Lower lobe of right lung (tissue), 2 donors: ENCODE data around the gene MTCL1. TPM values are rescaled to one million over a fixed set of nuclear protein-coding genes. Genes with fewer than 3 reads are reported as not detected.

Experiments
- ATAC-seq, 2 donors: fragments of 200-7000 bp; cut with Tn5 transposase; one replicate each; pipeline ENCODE4 v1.9.1; 2020 to 2022; ENCODE audit warnings: mild to moderate bottlenecking in 2 of 2, moderate library complexity in 2 of 2
- DNase-seq: peaks from one replicate; pipeline ENCODE4 v3.0.0-alpha.2; 2020
- H3K27ac ChIP-seq: fragments of 200-600 bp; one replicate; pipeline ENCODE4 v1.8.0; 2022
- H3K27me3 ChIP-seq: fragments of 200-600 bp; one replicate; pipeline ENCODE4 v1.8.0; 2022; ENCODE audit warnings: low read depth
- H3K36me3 ChIP-seq: fragments of 200-600 bp; one replicate; pipeline ENCODE4 v1.8.0; 2022; ENCODE audit warnings: mild to moderate bottlenecking
- H3K4me1 ChIP-seq: fragments of 200-600 bp; one replicate; pipeline ENCODE4 v1.8.0; 2022
- H3K4me3 ChIP-seq: fragments of 200-600 bp; one replicate; pipeline ENCODE4 v1.8.0; 2022; ENCODE audit warnings: mild to moderate bottlenecking
- H3K9me3 ChIP-seq: fragments of 200-600 bp; one replicate; pipeline ENCODE4 v1.8.0; 2022
- intact Hi-C: fragments of 100-400 bp; cut with DNase I; formaldehyde crosslinking; loops from one replicate; pipeline ENCODE4 v1.11.0; 2022
- total RNA-seq: library from RNA; stranded (reverse); fragmentation: NEBNext Ultra II Directional; extraction: Animal tissue kit (Norgen Biotek cat#: 25700); gene quantifications from one replicate; pipeline ENCODE4 v1.2.1, GENCODE V29; 2021
- TF ChIP-seq, protein P1 (sequence below): fragments of 200-600 bp; IDR thresholded peaks from one replicate; pipeline ENCODE4 v1.8.0; 2022; ENCODE audit warnings: antibody characterized with exemption, mild to moderate bottlenecking
- donor health status: DM: no; HTN: yes; CAD: no; lungs with severe emphysema.

The MTCL1 gene
- total RNA-seq, 1 donor from 2014 or later = 7.9 TPM

DNA sequence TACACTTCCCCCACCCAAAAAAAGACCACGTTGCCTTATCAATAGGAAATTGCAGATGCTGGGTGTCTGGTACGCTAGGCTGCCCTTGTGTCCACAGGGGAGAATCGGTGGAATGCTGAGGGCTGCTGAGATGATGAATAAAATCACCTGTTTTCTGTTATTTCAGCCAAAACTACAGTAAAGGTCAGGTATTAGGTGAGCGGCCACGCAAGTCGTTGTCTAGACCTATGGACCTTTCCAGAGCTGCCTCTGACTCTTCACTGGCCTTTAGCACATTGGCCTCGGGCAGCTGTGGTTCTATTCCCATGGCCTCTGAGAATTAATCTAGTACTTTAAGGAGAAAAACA, 89.6 kb downstream of the MTCL1 start:
- H3K4me1 ChIP-seq = no peaks in the 10 kb centered on the region

DNA sequence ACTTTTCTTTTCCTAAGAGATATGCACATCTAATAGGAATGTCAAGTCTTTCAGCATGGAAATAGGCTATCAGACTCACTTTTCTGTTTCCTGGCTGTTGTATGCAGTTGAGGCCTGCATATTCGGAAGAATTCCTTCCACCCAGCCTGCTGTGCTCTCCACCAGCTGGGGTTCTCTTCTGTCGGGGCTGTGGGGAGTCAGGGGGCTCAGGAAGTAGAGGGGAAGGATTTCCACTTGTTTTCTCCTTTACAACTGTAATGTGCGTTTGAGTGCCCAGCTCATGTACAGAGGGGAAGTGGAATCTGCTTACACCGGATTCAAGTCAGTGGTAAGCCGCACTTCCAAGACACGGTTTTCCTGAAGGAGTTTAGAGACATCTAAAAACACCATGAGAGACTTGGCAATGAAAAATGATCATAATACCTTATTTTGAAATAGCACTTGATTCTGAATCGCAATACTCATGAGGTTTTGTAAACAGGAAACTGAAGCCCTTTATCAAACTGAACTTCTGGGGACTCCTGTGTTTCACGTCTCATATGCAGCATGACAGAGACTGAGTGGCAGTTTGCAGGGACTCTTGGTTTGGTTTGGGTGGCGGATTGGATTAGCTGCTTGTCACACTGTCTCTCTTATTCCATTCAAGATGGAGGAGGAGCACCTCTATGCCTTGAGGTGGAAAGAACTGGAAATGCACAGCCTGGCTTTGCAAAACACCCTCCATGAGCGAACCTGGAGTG, 90.4 kb downstream of the MTCL1 start:
- ATAC-seq (no peak), DNase-seq (no peak)
- H3K4me1 ChIP-seq = no peaks in the 10 kb centered on the region
- H3K27ac ChIP-seq = no peak overlapping the region
- no peaks in the 10 kb centered on the region for H3K36me3 ChIP-seq
- H3K4me3 ChIP-seq = no peak overlapping the region
- intact Hi-C loops = no loop called here
- TF ChIP-seq, protein P1, sequence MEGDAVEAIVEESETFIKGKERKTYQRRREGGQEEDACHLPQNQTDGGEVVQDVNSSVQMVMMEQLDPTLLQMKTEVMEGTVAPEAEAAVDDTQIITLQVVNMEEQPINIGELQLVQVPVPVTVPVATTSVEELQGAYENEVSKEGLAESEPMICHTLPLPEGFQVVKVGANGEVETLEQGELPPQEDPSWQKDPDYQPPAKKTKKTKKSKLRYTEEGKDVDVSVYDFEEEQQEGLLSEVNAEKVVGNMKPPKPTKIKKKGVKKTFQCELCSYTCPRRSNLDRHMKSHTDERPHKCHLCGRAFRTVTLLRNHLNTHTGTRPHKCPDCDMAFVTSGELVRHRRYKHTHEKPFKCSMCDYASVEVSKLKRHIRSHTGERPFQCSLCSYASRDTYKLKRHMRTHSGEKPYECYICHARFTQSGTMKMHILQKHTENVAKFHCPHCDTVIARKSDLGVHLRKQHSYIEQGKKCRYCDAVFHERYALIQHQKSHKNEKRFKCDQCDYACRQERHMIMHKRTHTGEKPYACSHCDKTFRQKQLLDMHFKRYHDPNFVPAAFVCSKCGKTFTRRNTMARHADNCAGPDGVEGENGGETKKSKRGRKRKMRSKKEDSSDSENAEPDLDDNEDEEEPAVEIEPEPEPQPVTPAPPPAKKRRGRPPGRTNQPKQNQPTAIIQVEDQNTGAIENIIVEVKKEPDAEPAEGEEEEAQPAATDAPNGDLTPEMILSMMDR = no peak
- no peaks in the 10 kb centered on the region for H3K27me3 ChIP-seq
- H3K9me3 ChIP-seq = no peaks in the 10 kb centered on the region

More for the DNA sequence above, 89.6 kb downstream of the MTCL1 start:
- H3K27me3 ChIP-seq = no peaks in the 10 kb centered on the region
- H3K27ac ChIP-seq = no peak overlapping the region
- intact Hi-C loops = no loop called here
- ATAC-seq (no peak), DNase-seq (no peak)
- no peaks in the 10 kb centered on the region for H3K36me3 ChIP-seq
- no peak overlapping the region for H3K4me3 ChIP-seq
- TF ChIP-seq, protein P1 = no peak
- H3K9me3 ChIP-seq = no peaks in the 10 kb centered on the region

DNA sequence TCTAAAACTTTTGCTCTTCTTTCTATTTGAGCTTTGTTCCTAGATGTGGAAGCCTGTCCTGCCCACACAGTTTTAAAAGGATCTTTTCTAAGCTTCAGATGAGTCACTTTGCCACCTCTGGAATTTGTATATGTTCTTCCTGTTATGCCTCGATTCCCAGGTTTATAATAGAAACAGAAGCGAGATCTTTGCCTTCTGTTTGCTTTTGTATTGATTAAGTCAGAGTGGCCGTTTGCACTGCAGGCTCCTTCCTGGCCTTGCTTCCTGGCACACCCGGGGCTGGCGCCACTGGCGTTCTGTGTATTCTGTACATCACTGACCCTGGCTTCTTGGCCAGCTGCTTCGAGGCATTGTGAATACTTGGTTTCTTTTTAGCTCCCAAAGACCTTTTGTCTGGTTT, 91.8 kb downstream of the MTCL1 start:
- Histone ChIP-seq H3K27me3 (no peaks in the 10 kb centered on the region), H3K36me3 (no peaks in the 10 kb centered on the region), H3K9me3 (no peaks in the 10 kb centered on the region), H3K4me1 (no peaks in the 10 kb centered on the region), H3K27ac (no peak overlapping the region), H3K4me3 (no peak overlapping the region)
- intact Hi-C loops = no loop called here
- TF ChIP-seq, protein P1 = no peak
- DNase-seq (no peak), ATAC-seq (no peak)

DNA sequence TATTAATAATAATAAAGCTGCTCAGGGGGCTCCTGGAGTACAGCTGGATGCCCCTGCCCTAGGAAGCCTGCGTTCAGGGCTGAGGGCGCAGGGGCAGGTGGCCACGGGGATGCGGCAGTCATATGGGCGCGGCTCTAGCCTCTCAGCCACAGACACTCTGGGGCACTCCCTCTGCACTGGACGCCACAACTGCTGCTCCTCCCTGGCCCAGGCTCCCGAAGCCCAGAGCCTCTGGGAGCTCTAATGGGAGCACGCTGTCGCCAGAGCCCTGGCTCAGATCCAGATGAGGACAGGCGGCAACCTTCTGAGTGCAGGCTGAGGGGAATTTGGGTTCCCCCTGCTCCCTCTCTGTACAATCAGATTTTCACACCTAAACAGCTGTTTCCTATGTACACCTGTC, 93.6 kb downstream of the MTCL1 start:
- TF ChIP-seq, protein P1 = no peak
- DNase-seq (no peak), ATAC-seq (no peak)
- no peaks in the 10 kb centered on the region for H3K36me3 ChIP-seq
- H3K9me3 ChIP-seq = no peaks in the 10 kb centered on the region
- H3K27me3 ChIP-seq = no peaks in the 10 kb centered on the region
- H3K27ac ChIP-seq = no peak overlapping the region
- H3K4me3 ChIP-seq = no peak overlapping the region
- intact Hi-C loops = no loop called here
- no peaks in the 10 kb centered on the region for H3K4me1 ChIP-seq

DNA sequence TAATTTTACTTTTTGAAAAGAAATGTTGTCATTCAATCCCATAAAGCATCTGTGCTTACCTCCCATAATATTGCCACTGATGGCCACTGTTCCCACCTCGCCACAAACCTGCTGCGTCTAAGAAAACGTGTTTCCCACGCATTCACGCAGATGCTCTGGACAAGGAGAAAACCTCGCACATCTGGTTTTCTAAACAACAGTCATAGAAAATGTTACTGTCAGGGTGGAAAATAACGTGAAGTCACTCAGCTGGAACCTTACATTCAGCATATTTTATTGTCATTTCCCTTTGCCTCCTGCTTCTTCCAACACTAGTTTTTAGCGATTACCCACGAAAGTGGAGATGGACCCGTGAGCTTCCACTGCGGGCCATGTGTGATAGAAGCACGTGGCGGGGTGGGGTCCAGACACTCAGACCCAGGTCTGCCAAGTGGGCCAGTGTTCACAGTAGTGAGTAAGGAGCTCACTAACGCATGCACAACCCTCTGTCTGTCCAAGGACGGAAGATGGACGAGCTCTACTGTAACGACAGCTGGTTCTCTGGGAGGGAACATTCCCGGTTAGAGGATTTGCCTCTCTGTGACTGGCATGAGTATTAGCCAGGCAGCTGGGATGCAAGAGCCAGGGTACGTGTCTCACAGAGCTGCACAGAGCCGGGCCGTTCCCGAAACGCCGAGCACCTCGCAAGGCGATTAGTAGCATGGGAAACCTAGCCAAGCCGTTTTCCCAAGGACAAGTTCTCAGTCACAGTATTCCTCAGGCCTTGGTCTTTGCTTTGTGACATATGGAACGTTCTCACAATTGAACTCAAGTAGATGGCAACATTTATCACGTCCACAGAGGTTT, 94.5 kb downstream of the MTCL1 start:
- no peak overlapping the region for H3K4me3 ChIP-seq
- ATAC-seq (peak in 1 of 2 donors; percentile 15), DNase-seq (no peak)
- H3K9me3 ChIP-seq = no peaks in the 10 kb centered on the region
- TF ChIP-seq, protein P1 = no peak
- peak overlapping the region; percentile 24 for H3K27ac ChIP-seq
- no peaks in the 10 kb centered on the region for H3K27me3 ChIP-seq
- H3K4me1 ChIP-seq = no peaks in the 10 kb centered on the region
- H3K36me3 ChIP-seq = no peaks in the 10 kb centered on the region
- intact Hi-C loops = no loop called here
